ENCODE data around the gene MBD5.

DNA sequence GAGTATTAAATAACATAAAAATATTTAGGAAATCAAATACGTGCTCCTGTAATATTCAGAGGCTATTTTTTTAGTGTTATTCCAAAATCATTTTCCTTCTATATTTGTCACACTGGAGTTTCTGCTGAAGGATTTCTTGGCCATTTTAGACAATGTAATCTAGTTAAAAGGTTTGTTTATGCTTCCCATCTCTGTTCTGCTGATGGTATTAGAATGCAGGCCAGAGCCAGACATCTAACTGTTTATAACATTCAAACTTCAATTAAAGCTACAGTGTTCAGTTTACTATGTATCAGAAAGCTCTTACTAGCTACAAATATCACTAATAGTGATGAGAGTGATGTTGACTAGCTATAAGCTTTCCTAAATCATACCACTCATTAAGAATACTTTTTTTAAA lies 7.9 kb downstream of the MBD5 start:
- TF ChIP-seq, protein P1, sequence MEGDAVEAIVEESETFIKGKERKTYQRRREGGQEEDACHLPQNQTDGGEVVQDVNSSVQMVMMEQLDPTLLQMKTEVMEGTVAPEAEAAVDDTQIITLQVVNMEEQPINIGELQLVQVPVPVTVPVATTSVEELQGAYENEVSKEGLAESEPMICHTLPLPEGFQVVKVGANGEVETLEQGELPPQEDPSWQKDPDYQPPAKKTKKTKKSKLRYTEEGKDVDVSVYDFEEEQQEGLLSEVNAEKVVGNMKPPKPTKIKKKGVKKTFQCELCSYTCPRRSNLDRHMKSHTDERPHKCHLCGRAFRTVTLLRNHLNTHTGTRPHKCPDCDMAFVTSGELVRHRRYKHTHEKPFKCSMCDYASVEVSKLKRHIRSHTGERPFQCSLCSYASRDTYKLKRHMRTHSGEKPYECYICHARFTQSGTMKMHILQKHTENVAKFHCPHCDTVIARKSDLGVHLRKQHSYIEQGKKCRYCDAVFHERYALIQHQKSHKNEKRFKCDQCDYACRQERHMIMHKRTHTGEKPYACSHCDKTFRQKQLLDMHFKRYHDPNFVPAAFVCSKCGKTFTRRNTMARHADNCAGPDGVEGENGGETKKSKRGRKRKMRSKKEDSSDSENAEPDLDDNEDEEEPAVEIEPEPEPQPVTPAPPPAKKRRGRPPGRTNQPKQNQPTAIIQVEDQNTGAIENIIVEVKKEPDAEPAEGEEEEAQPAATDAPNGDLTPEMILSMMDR (conservative IDR thresholded peaks at IDR 0.05; ENCODE audit: low read length): no peak
- no peak for TF ChIP-seq EZH2phosphoT487 (IDR thresholded peaks at IDR 0.05; ENCODE audit: borderline replicate concordance, low read depth, low read length)
